Testis (tissue), 5 donors: ENCODE results near the gene PARVG. TPM values are rescaled to one million over a fixed set of nuclear protein-coding genes. Genes with fewer than 3 reads are reported as not detected.

Source experiments
- DNase-seq: peaks from one replicate; pipeline ENCODE4 v3.0.0-alpha.2; 2019
- H3K27ac ChIP-seq, 2 donors: fragments of 200-600 bp; sonication (generic); one replicate each; pipeline ENCODE4 v1.5.1; 2019
- H3K27me3 ChIP-seq: fragments of 200-600 bp; sonication (generic); one replicate; pipeline ENCODE4 v1.5.1; 2019
- H3K36me3 ChIP-seq: fragments of 200-600 bp; sonication (generic); one replicate; pipeline ENCODE4 v1.5.1; 2017; ENCODE audit warnings: low read depth; ENCODE audit errors: missing control alignments
- H3K4me1 ChIP-seq: fragments of 200-600 bp; sonication (generic); one replicate; pipeline ENCODE4 v1.5.1; 2019
- H3K4me3 ChIP-seq, 2 donors: fragments of 200-600 bp; sonication (generic); one replicate each; pipeline ENCODE4 v1.5.1; 2017 to 2019
- H3K9me3 ChIP-seq: fragments of 200-600 bp; sonication (generic); one replicate; pipeline ENCODE4 v1.5.1; 2017
- CTCF ChIP-seq, 3 experiments: fragments of 450-650 bp in 2 of 3; fragments of 200-600 bp in 1 of 3; sonication (generic) in 1 of 3; IDR thresholded peaks; one replicate each; pipeline ENCODE4 v1.5.1; 2016 to 2019; ENCODE audit warnings: antibody characterized with exemption in 3 of 3, mild to moderate bottlenecking in 2 of 3, moderate library complexity in 1 of 3
- POLR2A ChIP-seq: fragments of 450-650 bp; IDR thresholded peaks from one replicate; pipeline ENCODE4 v1.6.1; 2017; ENCODE audit warnings: antibody characterized with exemption, mild to moderate bottlenecking, moderate library complexity
- WGBS, 2 donors: methylation state at CpG; one replicate each; pipeline ENCODE4 v1.1.5; 2018; 5-methylcytosine and 5-hydroxymethylcytosine counted together
- intact Hi-C: fragments of 100-400 bp; cut with DNase I; formaldehyde crosslinking; loops from one replicate; pipeline ENCODE4 v1.15.1; 2023; ENCODE audit warnings: low total_unique reads
- long read RNA-seq, 2 donors: transcript quantifications; one replicate each; lab custom pipeline, GENCODE V29; 2026
- polyA plus RNA-seq: library from polyadenylated mRNA; stranded (reverse); fragments of 350-450 nt; fragmentation: Illumina TruSeq; extraction: RNeasy Lipid Tissue Mini Kit (QIAGEN cat#74804); gene quantifications from one replicate; pipeline ENCODE4 v1.2.3, GENCODE V29; 2014; ENCODE audit warnings: low read depth, low replicate concordance; ENCODE audit not compliant: insufficient read depth
- total RNA-seq, 2 donors: library from RNA; depleted of rRNA; stranded (reverse); fragments of >200 nt; gene quantifications; one replicate each; pipeline ENCODE4 v1.2.3, GENCODE V29; 2016

PARVG gene
- total RNA-seq = 10 to 100 TPM in 1 of 2 donors, 1 to 10 TPM in 1; 9.7 to 14.1 TPM
- 7.2 TPM for polyA plus RNA-seq
- long read RNA-seq, donor 1 = 0 reads
- long read RNA-seq, donor 2, partial matches to known transcripts = 0 of 1 reads
- long read RNA-seq, donor 2, other reads (novel, unspliced or antisense) = 0 of 1 reads

- peak within 1 kb of the TSS; percentile 45 to 48 for H3K27ac ChIP-seq
- no peaks in the 10 kb centered on the region for H3K36me3 ChIP-seq
- H3K4me1 ChIP-seq = no peaks in the 10 kb centered on the region
- peak; percentile 22 for DNase-seq
- H3K27me3 ChIP-seq = no peaks in the 10 kb centered on the region
- H3K9me3 ChIP-seq = no peaks in the 10 kb centered on the region
- H3K4me3 ChIP-seq = peak within 1 kb of the TSS; percentile 19 to 38
- no peak for TF ChIP-seq CTCF (IDR thresholded peaks at IDR 0.05)
- no peak for TF ChIP-seq POLR2A
- WGBS, 2 donors = 51 to 54% methylated on average over 5 of the region's 5 CpGs
- intact Hi-C loops = no loop called here
Measured at GRCh38 chr22:44180706-44181032, at the start of gene PARVG. Gene PARVG, plus strand, starts transcription at chr22:44180925. Its CDS starts 2,405 bp downstream, at chr22:44183330.

DNA sequence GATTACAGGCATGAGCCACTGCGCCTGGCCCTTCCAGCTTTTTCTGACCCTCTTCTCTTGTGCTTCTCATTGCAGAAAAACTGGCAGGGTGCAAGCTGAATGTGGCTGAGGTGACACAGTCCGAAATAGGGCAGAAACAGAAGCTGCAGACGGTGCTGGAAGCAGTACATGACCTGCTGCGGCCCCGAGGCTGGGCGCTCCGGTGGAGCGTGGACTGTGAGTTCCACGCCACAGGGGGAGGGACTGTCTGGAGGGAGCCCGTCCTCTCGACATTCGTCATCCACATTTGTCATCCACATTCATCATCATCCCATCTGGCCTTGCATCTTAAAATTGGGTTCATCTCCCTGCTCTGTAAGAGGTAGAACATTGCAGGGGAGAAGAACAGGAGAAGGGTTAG, 49.3 kb upstream of the PARVG start:
- WGBS, 2 donors = 93 to 94% methylated on average over 12 of the region's 12 CpGs
- Histone ChIP-seq H3K27me3 (no peaks in the 10 kb centered on the region), H3K4me1 (no peaks in the 10 kb centered on the region), H3K4me3 (no peak overlapping the region), H3K36me3 (no peaks in the 10 kb centered on the region), H3K27ac (no peak overlapping the region), H3K9me3 (no peaks in the 10 kb centered on the region)
- DNase-seq = no peak
- intact Hi-C loops = no loop called here
- no peak for TF ChIP-seq POLR2A
- TF ChIP-seq CTCF (IDR thresholded peaks at IDR 0.05) = no peak

GRCh38 chr22:44131989-44132685, 48.6 kb upstream of the PARVG start:
- no peak for DNase-seq
- Histone ChIP-seq H3K9me3 (no peaks in the 10 kb centered on the region), H3K27ac (no peak overlapping the region), H3K4me3 (no peak overlapping the region), H3K4me1 (no peaks in the 10 kb centered on the region), H3K36me3 (no peaks in the 10 kb centered on the region), H3K27me3 (no peaks in the 10 kb centered on the region)
- TF ChIP-seq CTCF (IDR thresholded peaks at IDR 0.05) = no peak
- no peak for TF ChIP-seq POLR2A
- WGBS, 2 donors = 67 to 81% methylated on average over 9 to 13 of the region's 13 CpGs
- intact Hi-C loops = no loop called here

DNA sequence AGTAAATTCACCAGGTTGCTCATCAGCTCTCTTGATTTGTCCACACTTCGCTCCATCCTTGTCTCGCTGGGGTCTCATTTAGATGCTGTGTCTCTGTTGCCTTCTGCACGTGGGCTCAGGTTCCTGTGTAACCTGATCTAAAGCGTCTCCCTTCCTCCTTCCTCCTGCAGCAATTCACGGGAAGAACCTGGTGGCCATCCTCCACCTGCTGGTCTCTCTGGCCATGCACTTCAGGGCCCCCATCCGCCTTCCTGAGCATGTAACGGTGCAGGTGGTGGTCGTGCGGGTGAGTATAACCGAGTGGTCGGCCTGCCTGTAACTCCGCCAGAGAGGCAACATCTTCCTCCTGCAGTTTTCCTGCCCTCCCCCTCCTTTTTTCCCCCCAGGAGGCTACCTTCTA, 48.0 kb upstream of the PARVG start:
- Histone ChIP-seq H3K27ac (no peak overlapping the region), H3K4me3 (no peak overlapping the region), H3K27me3 (no peaks in the 10 kb centered on the region), H3K36me3 (no peaks in the 10 kb centered on the region), H3K9me3 (no peaks in the 10 kb centered on the region), H3K4me1 (no peaks in the 10 kb centered on the region)
- no peak for DNase-seq
- intact Hi-C loops = no loop called here
- 83 to 85% methylated on average over 12 of the region's 12 CpGs for WGBS, 2 donors
- TF ChIP-seq POLR2A (no peak), CTCF (IDR thresholded peaks at IDR 0.05) (no peak)

DNA sequence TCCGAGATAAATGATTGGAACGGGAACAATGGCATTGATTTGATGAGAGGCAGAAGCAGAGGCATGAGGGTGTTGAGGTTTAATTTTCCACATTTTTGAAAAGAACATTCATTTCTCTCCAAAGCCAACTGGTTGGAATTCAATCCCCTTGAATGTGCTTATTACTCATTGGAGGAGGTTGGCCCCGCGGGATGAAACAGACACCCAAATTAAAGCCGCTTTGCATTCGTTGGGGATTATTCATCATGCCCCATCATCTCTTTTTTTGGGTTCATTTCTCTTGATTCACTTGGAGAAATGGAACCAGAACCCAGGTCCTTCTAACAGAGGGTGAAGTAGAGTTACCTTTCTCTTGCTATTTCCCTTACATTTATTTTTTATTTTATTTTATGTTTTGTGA, 47.6 kb upstream of the PARVG start:
- WGBS, 2 donors = 74 to 81% methylated on average over 6 of the region's 6 CpGs
- no peak for TF ChIP-seq POLR2A
- no peak for TF ChIP-seq CTCF (IDR thresholded peaks at IDR 0.05)
- no peak overlapping the region for H3K27ac ChIP-seq
- no peak for DNase-seq
- intact Hi-C loops = no loop called here
- no peaks in the 10 kb centered on the region for H3K4me1 ChIP-seq
- H3K36me3 ChIP-seq = no peaks in the 10 kb centered on the region
- H3K27me3 ChIP-seq = no peaks in the 10 kb centered on the region
- no peaks in the 10 kb centered on the region for H3K9me3 ChIP-seq
- H3K4me3 ChIP-seq = no peak overlapping the region
